ENCODE data around the gene LRBA.

GRCh38 chr4:150609131-150609530 lies 406.0 kb downstream of the LRBA start:
- TF ChIP-seq CTCF (IDR thresholded peaks at IDR 0.05): no peak
- TF ChIP-seq POLR2AphosphoS5 (IDR thresholded peaks at IDR 0.05; ENCODE audit: insufficient read depth in 1 of 2, low read depth in 1 of 2): no peak
- no peak for TF ChIP-seq POLR2A (IDR thresholded peaks at IDR 0.05)
